Spinal cord (tissue), 10 donors: Measurements from ENCODE around the gene FLNB. TPM values are rescaled to one million over a fixed set of nuclear protein-coding genes. Genes with fewer than 3 reads are reported as not detected.
A peak's percentile ranks its signal among the peaks of the same experiment; 100 is the strongest.

Experiments
- DNase-seq, 6 donors: peaks; one replicate each; pipeline versions ENCODE4 v3.0.0 to v3.0.0-alpha.2; 2013 to 2015; ENCODE audit warnings: low spot score in 6 of 6, low read depth in 4 of 6
- H3K27ac ChIP-seq: one replicate; pipeline ENCODE4 v1.5.1; 2013; ENCODE audit warnings: low read depth, low read length, control low read depth
- H3K27me3 ChIP-seq: one replicate; pipeline ENCODE4 v1.6.1; 2013; ENCODE audit warnings: low read length; ENCODE audit not compliant: control insufficient read depth, insufficient read depth
- H3K36me3 ChIP-seq: one replicate; pipeline ENCODE4 v1.6.1; 2013; ENCODE audit warnings: low read length; ENCODE audit not compliant: control insufficient read depth, insufficient read depth
- H3K4me1 ChIP-seq: one replicate; pipeline ENCODE4 v1.6.1; 2013; ENCODE audit warnings: low read length; ENCODE audit not compliant: control insufficient read depth, insufficient read depth
- H3K4me3 ChIP-seq: one replicate; pipeline ENCODE4 v1.5.1; 2013; ENCODE audit warnings: low read depth, low read length, control low read depth
- H3K9me3 ChIP-seq: one replicate; pipeline ENCODE4 v1.6.1; 2013; ENCODE audit warnings: low read length; ENCODE audit not compliant: control insufficient read depth, insufficient read depth
- WGBS: methylation state at CpG from one replicate; pipeline ENCODE4 v1.1.5; 2013; ENCODE audit warnings: missing lambda C conversion rate; ENCODE audit not compliant: insufficient coverage; 5-methylcytosine and 5-hydroxymethylcytosine counted together
- polyA plus RNA-seq, 2 donors: library from polyadenylated mRNA; unstranded; fragments of 120-200 nt; gene quantifications; one replicate each; pipeline ENCODE4 v1.2.1, GENCODE V29; 2013; ENCODE audit not compliant: insufficient read length in 2 of 2
- total RNA-seq, 2 donors: library from RNA; depleted of rRNA in 1 of 2; stranded (reverse); fragments of 120-200 nt in 1 of 2; fragments of >200 nt in 1 of 2; gene quantifications; one replicate each; pipeline versions ENCODE4 v1.2.3 to v1.2.4, GENCODE V29; 2013 to 2014
- donor health status: healthy.

Gene FLNB
- total and polyA plus RNA-seq, 4 donors, result 46.1 to 251 (median 74.7) TPM

DNA sequence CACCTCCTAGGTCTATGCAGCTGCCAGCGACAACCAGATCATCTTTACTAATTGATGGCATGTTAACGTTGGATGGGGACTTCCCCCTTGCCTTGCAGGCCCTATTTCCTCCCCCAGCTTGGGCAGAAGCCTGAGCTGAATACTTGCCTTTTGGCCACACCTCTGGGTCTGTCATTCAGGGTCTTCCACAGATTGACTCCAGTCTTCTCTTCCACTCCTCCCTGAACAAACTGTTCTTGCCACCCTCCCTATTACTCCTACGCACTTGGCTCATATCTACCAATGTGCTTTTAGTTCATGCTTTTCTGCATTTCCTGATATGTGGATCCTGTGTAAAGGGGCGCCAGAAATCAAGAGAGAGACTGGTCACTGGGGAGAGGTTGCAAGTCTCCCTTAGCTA is 129.1 kb downstream of the FLNB start:
- 96% methylated on average over 3 of the region's 4 CpGs for WGBS
- H3K4me3 ChIP-seq, result no peak overlapping the region
- no peaks in the 10 kb centered on the region for H3K4me1 ChIP-seq
- no peaks in the 10 kb centered on the region for H3K9me3 ChIP-seq
- no peaks in the 10 kb centered on the region for H3K27me3 ChIP-seq
- H3K36me3 ChIP-seq, result peaks cover 38% of the 10 kb centered on the region
- H3K27ac ChIP-seq, result no peak overlapping the region
- DNase-seq, result no peak

DNA sequence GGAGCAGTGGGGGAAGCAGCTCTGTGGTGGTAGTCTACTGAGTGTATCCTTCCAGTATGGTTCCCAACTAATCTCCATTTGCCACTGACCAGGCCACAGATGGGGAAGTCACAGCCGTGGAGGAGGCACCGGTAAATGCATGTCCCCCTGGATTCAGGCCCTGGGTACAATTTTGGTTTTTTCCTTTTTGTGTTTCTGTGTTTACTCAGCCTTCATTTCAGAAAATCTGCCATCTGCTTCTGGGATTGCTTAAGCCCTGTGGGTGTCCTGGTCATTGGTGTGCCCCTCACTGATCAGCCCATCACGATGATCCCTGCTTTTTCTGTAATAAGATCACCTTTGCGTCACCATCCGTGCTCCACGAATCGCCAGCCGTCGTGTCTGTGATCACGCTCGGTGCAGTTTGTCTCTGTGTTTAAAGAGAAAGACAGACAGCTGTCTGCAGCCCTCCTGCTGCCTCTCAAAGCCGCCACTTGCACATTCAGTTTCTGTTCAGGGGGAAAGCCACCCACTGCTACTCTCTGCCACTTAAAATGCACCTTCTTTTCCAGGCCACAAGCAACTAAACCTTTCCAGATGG is 133.6 kb downstream of the FLNB start:
- Histone ChIP-seq H3K9me3 (no peaks in the 10 kb centered on the region), H3K4me1 (no peaks in the 10 kb centered on the region), H3K27me3 (no peaks in the 10 kb centered on the region), H3K36me3 (peaks cover 32% of the 10 kb centered on the region), H3K27ac (no peak overlapping the region), H3K4me3 (no peak overlapping the region)
- WGBS, result 82% methylated on average over 12 of the region's 12 CpGs
- peak in 1 of 6 donors; percentile 26 for DNase-seq

DNA sequence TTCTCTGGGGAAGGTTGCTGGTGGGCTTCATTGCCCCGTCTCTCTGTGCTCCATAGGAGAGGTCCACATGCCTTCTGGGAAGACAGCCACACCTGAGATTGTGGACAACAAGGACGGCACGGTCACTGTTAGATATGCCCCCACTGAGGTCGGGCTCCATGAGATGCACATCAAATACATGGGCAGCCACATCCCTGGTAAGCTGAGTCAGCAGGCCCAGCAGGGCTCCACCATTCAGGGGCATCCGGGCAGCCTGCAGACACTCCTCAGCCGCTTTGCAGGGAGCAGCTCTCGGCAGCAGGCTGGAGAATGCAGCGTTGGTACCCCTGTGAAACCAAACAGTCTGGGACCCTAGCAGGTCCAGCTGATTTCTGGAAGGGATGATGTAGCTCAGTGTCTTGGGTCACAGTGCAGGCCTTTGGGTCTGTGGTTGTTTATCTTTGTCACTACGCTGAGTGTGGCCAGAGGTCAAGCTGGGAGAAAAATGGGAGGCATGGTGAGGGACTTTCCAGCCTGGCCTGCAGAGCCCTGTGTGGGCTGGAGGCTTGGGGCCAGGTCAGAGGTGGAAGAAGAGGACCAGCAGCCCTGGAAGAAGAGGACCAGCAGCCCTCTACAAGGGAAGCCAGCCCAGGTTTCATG is 135.3 kb downstream of the FLNB start:
- WGBS, result 85% methylated on average over 9 of the region's 9 CpGs

DNA sequence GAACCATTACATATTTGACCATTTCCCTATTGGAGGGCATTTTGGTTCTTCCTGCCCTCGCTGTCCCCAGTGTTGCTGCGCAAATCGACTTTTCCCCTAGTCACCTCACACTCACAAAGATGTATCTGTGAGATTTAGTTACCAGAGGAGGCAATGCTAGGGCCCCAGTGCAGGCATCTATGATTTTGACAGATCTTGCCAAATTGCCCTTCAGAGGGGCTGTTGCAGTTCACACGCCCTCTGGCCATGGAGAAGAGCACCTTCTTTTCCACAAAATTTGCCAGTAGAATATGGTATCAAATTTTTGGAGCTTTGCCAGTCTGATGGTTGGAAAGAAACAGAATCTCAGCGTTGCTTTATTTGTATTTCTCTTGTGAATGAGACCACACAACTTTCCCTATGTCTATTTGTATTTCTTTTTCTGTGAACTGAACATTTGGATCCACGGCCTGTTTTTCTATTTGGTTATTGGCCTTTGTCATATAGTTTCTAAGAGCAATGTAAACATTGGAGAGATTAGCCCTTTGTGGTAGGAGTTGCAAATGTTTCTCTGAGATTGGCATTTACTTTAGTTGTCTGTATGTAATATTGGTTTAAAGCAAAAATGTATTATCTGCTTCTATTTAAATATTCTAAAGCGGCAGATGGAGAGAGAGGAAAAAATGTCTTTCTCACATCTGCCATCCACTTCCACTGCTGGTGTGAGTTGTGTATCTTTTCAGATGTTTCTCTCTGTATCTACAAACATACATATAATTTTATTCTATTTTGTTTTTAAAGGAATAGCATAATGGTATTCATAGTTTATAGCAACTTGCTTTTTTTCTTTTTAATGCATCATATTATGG is 136.5 kb downstream of the FLNB start:
- no peak overlapping the region for H3K27ac ChIP-seq
- H3K4me1 ChIP-seq, result no peaks in the 10 kb centered on the region
- H3K9me3 ChIP-seq, result no peaks in the 10 kb centered on the region
- H3K27me3 ChIP-seq, result no peaks in the 10 kb centered on the region
- 100% methylated on average over 1 of the region's 7 CpGs for WGBS
- peak in 2 of 6 donors; percentile 45 to 54 for DNase-seq
- peaks cover 44% of the 10 kb centered on the region for H3K36me3 ChIP-seq
- no peak overlapping the region for H3K4me3 ChIP-seq

More for the DNA sequence above, 135.3 kb downstream of the FLNB start:
- H3K4me1 ChIP-seq, result no peaks in the 10 kb centered on the region
- no peak overlapping the region for H3K4me3 ChIP-seq
- no peaks in the 10 kb centered on the region for H3K27me3 ChIP-seq
- DNase-seq, result no peak
- H3K9me3 ChIP-seq, result no peaks in the 10 kb centered on the region
- no peak overlapping the region for H3K27ac ChIP-seq
- peaks cover 36% of the 10 kb centered on the region for H3K36me3 ChIP-seq

DNA sequence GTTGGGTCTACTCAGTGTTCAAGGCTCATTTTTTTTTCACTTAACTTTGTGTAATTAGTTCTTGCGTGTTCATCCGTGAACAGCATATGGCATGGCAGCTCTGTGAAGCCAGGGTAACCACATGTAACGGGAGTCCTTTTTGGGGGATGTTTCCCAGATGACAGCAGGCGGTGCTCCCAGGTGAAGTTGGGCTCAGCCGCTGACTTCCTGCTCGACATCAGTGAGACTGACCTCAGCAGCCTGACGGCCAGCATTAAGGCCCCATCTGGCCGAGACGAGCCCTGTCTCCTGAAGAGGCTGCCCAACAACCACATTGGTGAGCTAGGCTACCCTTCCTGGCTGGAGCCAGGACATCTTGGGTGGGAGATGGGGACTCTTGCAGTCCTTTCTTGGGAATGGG is 139.8 kb downstream of the FLNB start:
- 88% methylated on average over 9 of the region's 9 CpGs for WGBS
- Histone ChIP-seq H3K4me1 (no peaks in the 10 kb centered on the region), H3K36me3 (peaks cover 48% of the 10 kb centered on the region)

DNA sequence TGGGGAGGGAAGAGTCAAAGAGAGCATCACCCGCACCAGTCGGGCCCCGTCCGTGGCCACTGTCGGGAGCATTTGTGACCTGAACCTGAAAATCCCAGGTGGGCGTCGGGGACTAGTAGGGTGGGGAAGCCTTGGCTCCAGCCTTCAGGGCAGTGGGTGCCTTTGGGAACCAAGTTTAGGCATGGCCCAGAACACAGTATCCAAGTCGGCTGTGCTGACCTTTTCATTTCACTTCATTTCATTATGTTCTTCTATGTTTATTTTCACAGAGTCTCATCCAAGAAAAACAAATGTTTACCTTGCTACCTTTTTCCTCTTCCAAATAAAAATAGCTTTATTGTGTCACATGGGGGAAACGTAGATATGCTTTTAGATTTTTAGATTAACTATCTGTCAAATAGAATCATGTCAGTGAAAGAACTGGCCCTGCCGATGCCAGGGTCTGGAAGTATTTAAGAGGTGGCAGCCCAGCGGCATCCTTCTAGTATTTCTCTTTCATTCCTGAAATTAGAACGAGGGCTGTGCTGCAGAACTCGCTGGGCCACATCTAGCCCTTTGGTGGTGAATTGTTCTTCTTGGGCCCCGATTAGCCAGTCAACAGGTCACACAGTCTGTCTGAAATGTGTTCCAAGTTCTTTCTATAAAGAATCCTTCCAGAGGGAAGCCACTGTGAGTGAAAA is 142.0 kb downstream of the FLNB start:
- H3K9me3 ChIP-seq, result no peaks in the 10 kb centered on the region
- no peak overlapping the region for H3K4me3 ChIP-seq
- no peaks in the 10 kb centered on the region for H3K27me3 ChIP-seq
- WGBS, result 89% methylated on average over 11 of the region's 14 CpGs
- peaks cover 7% of the 10 kb centered on the region for H3K4me1 ChIP-seq
- H3K36me3 ChIP-seq, result peaks cover 47% of the 10 kb centered on the region
- DNase-seq, result no peak
- no peak overlapping the region for H3K27ac ChIP-seq

More for the DNA sequence above, 139.8 kb downstream of the FLNB start:
- no peak for DNase-seq
- H3K27me3 ChIP-seq, result no peaks in the 10 kb centered on the region
- H3K4me3 ChIP-seq, result no peak overlapping the region
- no peak overlapping the region for H3K27ac ChIP-seq
- no peaks in the 10 kb centered on the region for H3K9me3 ChIP-seq

DNA sequence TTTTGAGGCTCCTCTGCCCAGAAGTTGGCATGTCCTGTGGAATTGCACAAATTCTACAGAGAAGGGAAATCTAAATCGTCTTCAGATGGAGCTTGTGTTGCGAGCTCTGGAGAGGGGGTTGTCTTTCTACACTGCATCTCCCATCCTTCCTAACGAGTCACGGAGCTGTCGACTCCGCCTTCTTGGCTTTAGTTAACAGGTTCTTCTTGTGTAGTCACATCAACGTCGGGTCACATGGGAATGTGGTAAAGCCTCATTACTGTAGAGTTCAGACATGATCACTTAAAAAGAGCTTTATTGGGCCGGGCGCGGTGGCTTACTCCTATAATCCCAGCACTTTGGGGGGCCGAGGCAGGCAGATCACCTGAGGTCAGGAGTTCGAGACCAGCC is 142.6 kb downstream of the FLNB start:
- Histone ChIP-seq H3K36me3 (peaks cover 50% of the 10 kb centered on the region), H3K9me3 (no peaks in the 10 kb centered on the region), H3K4me3 (no peak overlapping the region), H3K4me1 (peaks cover 7% of the 10 kb centered on the region), H3K27me3 (no peaks in the 10 kb centered on the region), H3K27ac (no peak overlapping the region)
- DNase-seq, result no peak
- 80% methylated on average over 5 of the region's 13 CpGs for WGBS

DNA sequence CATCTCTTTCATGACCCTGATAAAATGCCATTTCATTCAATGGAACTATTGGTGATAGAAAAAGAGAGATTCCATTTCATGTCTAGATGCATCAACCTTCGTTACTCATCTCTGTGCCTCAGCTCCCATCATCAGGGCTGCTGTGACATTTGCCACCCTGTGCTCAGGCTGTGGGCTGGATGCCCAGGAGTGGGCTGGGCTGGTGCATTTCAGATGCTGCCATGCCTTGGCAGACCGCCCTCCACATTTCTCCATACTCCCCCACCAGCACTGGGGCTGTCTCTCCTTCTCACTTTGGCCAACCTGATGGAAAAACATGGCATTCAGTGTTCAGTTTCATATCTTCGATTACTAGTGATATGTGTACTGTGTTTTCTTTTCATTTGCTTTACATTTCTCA is 143.4 kb downstream of the FLNB start:
- no CpG with 5 or more reads among the region's 3 CpGs for WGBS

DNA sequence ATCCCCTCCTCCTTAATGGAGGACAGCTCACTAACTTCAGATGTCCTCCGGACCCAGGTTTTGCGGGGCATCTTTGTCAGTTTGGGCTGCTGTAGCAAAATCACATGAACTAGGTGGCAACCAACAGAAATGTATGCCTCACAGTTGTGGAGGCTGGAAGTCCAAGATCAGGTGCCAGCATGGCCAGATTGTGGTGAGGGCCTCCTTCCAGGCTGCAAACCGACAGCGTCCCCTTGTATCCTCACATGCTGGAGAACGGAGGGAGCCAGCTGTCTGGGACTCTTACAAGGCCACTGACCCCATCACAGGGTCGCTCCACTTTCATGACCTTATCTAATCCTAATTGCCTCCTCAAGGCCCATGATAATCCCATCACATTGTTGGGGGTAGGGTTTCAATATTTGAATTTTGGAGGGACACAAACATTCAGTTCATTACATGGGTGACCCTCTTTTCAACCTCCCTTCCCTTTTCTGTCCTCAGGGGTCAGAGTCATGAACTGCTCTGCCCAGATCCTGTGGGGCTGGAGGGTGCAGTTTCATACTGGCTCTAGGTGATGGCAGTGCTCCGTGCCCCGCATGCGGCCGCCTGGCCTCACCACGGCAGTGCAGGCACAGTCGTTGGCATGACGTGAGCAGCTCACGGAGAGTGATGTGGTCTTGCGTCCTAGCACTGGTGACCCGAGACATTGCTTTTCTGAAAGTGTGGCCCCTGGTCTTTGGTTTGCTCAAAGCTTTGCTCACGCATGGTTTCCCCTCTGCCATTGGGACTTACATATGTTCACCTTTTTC is 144.2 kb downstream of the FLNB start:
- H3K4me1 ChIP-seq, result peaks cover 7% of the 10 kb centered on the region
- no peaks in the 10 kb centered on the region for H3K9me3 ChIP-seq
- DNase-seq, result no peak
- no peak overlapping the region for H3K27ac ChIP-seq
- 95% methylated on average over 15 of the region's 17 CpGs for WGBS
- no peaks in the 10 kb centered on the region for H3K27me3 ChIP-seq
- peaks cover 45% of the 10 kb centered on the region for H3K36me3 ChIP-seq
- H3K4me3 ChIP-seq, result no peak overlapping the region

More for the DNA sequence above, 143.4 kb downstream of the FLNB start:
- Histone ChIP-seq H3K27ac (no peak overlapping the region), H3K36me3 (peaks cover 50% of the 10 kb centered on the region), H3K27me3 (no peaks in the 10 kb centered on the region), H3K4me3 (no peak overlapping the region), H3K9me3 (no peaks in the 10 kb centered on the region), H3K4me1 (peaks cover 7% of the 10 kb centered on the region)
- peak in 3 of 6 donors; percentile 53 to 90 (median 67) for DNase-seq
